Kidney epithelial cell (primary cell): Measurements from ENCODE around the gene ADGRA1. TPM values are rescaled to one million over a fixed set of nuclear protein-coding genes. Genes with fewer than 3 reads are reported as not detected.

Source experiments
- DNase-seq: peaks from one replicate; pipeline ENCODE4 v3.0.0-alpha.2; 2010; ENCODE audit warnings: low read depth
- H3K27me3 ChIP-seq: 2 replicates; pipeline ENCODE4 v1.6.0; 2011; ENCODE audit warnings: low read length; ENCODE audit not compliant: control insufficient read depth, insufficient read depth
- H3K36me3 ChIP-seq: 2 replicates; pipeline ENCODE4 v1.5.1; 2011; ENCODE audit warnings: low read length; ENCODE audit not compliant: control insufficient read depth, insufficient read depth
- H3K4me3 ChIP-seq: 2 replicates; pipeline ENCODE4 v1.5.1; 2011; ENCODE audit warnings: low read depth, mild to moderate bottlenecking, control low read depth, low read length
- total RNA-seq: library from RNA; depleted of rRNA; stranded (reverse); fragments of >200 nt; gene quantifications from 2 replicates; pipeline ENCODE4 v1.2.3, GENCODE V29; 2015
- TF ChIP-seq, protein P1 (sequence below): IDR thresholded peaks from 2 replicates; pipeline ENCODE4 v1.5.1; 2011; ENCODE audit warnings: mild to moderate bottlenecking, moderate library complexity, low read length, control low read depth, inconsistent platforms; ENCODE audit not compliant: insufficient read depth, poor library complexity, severe bottlenecking

ADGRA1 gene
- total RNA-seq, 1 donor from 2014 or later, result not detected

DNA sequence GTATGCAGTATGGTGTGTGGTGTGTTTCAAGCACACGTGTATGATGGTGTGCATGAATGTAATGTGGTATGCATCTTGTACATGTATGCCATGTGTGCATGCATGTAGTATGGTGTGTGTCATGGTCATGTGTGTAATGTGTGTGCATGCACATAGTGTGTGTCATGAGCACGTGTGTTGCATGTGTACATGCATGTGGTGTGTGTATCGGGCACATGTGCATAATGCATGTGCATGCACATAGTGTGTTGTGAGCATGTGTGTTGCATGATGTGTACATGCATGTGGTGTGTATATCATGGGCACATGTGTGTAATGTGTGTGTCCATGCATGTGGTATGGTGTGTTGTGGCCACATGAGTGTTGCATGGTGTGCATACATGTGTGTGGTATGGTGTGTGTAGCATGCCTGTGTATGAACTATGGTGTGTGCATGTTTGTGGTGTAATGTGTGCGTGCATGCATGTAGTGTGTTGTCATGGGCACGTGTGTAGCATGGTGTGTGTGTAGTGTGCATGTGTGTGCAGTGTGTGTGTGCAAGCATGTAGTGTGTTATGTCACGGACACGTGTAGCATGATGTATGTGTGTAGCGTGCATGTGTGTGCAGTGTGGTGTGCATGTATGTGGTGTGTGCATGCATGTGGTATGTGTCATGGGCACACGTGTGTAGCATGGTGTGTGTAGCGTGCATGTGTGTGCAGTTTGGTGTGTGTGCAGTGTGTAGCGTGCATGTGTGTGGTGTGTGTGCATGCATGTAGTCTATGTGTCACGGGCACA lies 89.8 kb downstream of the ADGRA1 start:
- no peaks in the 10 kb centered on the region for H3K36me3 ChIP-seq
- DNase-seq, result no peak

DNA sequence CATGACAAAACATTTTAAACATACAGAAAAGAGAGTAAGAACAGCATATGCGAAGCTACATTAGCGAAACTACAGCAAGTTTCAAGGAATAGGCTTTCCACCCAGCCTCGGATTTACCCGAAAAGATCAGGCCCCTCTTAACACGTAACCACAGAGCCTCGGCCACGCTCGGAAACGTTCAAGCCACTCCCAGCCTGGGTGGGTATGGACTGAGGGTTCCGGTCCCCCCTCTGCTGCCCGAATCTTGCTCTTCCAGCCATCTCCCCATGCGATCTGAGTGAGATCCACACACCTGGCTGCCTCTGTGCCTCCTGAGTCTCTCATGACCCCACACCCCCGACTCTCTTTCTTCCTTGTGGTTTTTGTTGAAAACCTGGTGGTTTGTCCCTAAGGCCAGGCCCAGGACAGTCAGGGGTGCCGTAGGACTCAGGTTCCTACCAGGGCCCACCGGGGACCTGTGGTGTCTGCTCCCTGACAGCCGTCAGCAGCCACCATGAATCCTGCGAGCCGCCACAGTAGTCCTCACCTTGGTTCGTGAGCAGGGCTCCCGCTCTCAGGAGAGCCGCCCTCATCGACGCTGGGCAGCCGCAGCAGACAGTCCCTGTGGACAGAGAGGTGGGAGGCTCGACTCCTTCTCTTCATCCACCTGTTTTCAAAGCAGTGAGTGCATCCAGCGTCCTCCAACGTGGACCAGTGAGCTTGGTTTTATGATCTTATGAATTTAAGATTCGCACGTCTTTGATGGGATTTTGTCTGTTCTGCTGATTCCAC lies 90.8 kb downstream of the ADGRA1 start:
- no peak for DNase-seq
- H3K27me3 ChIP-seq, result no peaks in the 10 kb centered on the region
- no peaks in the 10 kb centered on the region for H3K36me3 ChIP-seq
- no peak overlapping the region for H3K4me3 ChIP-seq
- TF ChIP-seq, protein P1, sequence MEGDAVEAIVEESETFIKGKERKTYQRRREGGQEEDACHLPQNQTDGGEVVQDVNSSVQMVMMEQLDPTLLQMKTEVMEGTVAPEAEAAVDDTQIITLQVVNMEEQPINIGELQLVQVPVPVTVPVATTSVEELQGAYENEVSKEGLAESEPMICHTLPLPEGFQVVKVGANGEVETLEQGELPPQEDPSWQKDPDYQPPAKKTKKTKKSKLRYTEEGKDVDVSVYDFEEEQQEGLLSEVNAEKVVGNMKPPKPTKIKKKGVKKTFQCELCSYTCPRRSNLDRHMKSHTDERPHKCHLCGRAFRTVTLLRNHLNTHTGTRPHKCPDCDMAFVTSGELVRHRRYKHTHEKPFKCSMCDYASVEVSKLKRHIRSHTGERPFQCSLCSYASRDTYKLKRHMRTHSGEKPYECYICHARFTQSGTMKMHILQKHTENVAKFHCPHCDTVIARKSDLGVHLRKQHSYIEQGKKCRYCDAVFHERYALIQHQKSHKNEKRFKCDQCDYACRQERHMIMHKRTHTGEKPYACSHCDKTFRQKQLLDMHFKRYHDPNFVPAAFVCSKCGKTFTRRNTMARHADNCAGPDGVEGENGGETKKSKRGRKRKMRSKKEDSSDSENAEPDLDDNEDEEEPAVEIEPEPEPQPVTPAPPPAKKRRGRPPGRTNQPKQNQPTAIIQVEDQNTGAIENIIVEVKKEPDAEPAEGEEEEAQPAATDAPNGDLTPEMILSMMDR, result no peak

More for the DNA sequence above, 89.8 kb downstream of the ADGRA1 start:
- Histone ChIP-seq H3K27me3 (no peaks in the 10 kb centered on the region), H3K4me3 (no peak overlapping the region)
- TF ChIP-seq, protein P1, result no peak

GRCh38 chr10:133179128-133179520 lies 91.4 kb downstream of the ADGRA1 start:
- no peak overlapping the region for H3K4me3 ChIP-seq
- no peaks in the 10 kb centered on the region for H3K27me3 ChIP-seq
- no peaks in the 10 kb centered on the region for H3K36me3 ChIP-seq
- no peak for DNase-seq
- TF ChIP-seq, protein P1, result no peak

DNA sequence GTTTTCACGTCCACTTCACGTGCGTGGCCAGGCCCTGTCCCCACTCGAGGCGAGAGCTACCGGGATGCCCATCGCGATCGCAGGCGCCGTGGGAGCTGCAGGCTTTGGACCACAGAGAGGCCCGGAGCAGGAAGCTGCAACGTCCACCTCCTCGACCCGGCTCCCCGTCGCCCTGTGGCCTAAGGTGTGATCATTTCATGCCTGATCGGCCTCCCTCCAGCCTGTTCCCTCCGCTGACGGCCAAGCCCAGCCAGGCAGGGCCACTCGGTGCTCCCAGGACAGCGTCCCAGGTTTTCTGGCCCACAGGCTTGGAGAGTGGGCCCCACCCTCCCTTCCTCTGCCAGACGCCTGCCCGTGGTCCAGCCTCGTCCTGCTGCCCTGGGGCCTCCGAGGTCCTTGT lies 91.9 kb downstream of the ADGRA1 start:
- H3K4me3 ChIP-seq, result no peak overlapping the region
- no peak for DNase-seq
- TF ChIP-seq, protein P1, result no peak
- H3K36me3 ChIP-seq, result no peaks in the 10 kb centered on the region
- peaks cover under 1% of the 10 kb centered on the region for H3K27me3 ChIP-seq

GRCh38 chr10:133180192-133180964 lies 92.7 kb downstream of the ADGRA1 start:
- H3K36me3 ChIP-seq, result no peaks in the 10 kb centered on the region
- H3K4me3 ChIP-seq, result no peak overlapping the region
- DNase-seq, result no peak
- TF ChIP-seq, protein P1, result no peak
- H3K27me3 ChIP-seq, result peaks cover 5% of the 10 kb centered on the region
